ENCODE measurements around the gene KRT38.

The KRT38 gene

GRCh38 chr17:41462705-41463104 is 21.9 kb upstream of the KRT38 start:
- Histone ChIP-seq H3K79me2 (ENCODE audit: insufficient read depth, low read length) (no peaks in the 10 kb centered on the region), H3K9me3 (ENCODE audit: insufficient read depth, low read length, severe bottlenecking) (no peaks in the 10 kb centered on the region), H2AFZ (ENCODE audit: low read depth, low read length) (no peak overlapping the region), H3K4me3 (ENCODE audit: low read depth in 1 of 2, low read length in 2 of 2) (no peak overlapping the region), H3K9ac (ENCODE audit: low read depth, low read length) (no peak overlapping the region), H4K20me1 (ENCODE audit: insufficient read depth, low read length) (no peaks in the 10 kb centered on the region), H3K27ac (ENCODE audit: low read length) (no peak overlapping the region), H3K36me3 (ENCODE audit: insufficient read depth, low read length) (no peaks in the 10 kb centered on the region), H3K4me1 (ENCODE audit: insufficient read depth, low read length) (no peaks in the 10 kb centered on the region), H3K4me2 (ENCODE audit: insufficient read depth, low read length) (no peak overlapping the region), H3K27me3 (ENCODE audit: insufficient read depth, low read length, poor library complexity) (no peaks in the 10 kb centered on the region)
- DNase-seq, result no peak
- no peak for TF ChIP-seq CTCF (IDR thresholded peaks at IDR 0.05; ENCODE audit: borderline replicate concordance, extremely low read depth, low read length, poor library complexity, severe bottlenecking)
- no peak for TF ChIP-seq EZH2 (IDR thresholded peaks at IDR 0.05; ENCODE audit: borderline replicate concordance, low read depth, low read length, severe bottlenecking)
- ATAC-seq (ENCODE audit: insufficient read depth, low read depth), result no peak

GRCh38 chr17:41457676-41458075 is 16.9 kb upstream of the KRT38 start:
- no peak overlapping the region for H3K27ac ChIP-seq (ENCODE audit: low read length)
- DNase-seq, result no peak
- H3K4me1 ChIP-seq (ENCODE audit: insufficient read depth, low read length), result no peaks in the 10 kb centered on the region
- no peak overlapping the region for H3K4me3 ChIP-seq (ENCODE audit: low read depth in 1 of 2, low read length in 2 of 2)
- H4K20me1 ChIP-seq (ENCODE audit: insufficient read depth, low read length), result no peaks in the 10 kb centered on the region
- TF ChIP-seq EZH2 (IDR thresholded peaks at IDR 0.05; ENCODE audit: borderline replicate concordance, low read depth, low read length, severe bottlenecking), result no peak
- TF ChIP-seq CTCF (IDR thresholded peaks at IDR 0.05; ENCODE audit: borderline replicate concordance, extremely low read depth, low read length, poor library complexity, severe bottlenecking), result no peak
- no peak overlapping the region for H2AFZ ChIP-seq (ENCODE audit: low read depth, low read length)
- no peak overlapping the region for H3K4me2 ChIP-seq (ENCODE audit: insufficient read depth, low read length)
- peaks cover 5% of the 10 kb centered on the region for H3K27me3 ChIP-seq (ENCODE audit: insufficient read depth, low read length, poor library complexity)
- no peaks in the 10 kb centered on the region for H3K9me3 ChIP-seq (ENCODE audit: insufficient read depth, low read length, severe bottlenecking)
- no peaks in the 10 kb centered on the region for H3K79me2 ChIP-seq (ENCODE audit: insufficient read depth, low read length)
- H3K9ac ChIP-seq (ENCODE audit: low read depth, low read length), result no peak overlapping the region
- no peak for ATAC-seq (ENCODE audit: insufficient read depth, low read depth)
- no peaks in the 10 kb centered on the region for H3K36me3 ChIP-seq (ENCODE audit: insufficient read depth, low read length)

- H3K9ac ChIP-seq (ENCODE audit: low read depth, low read length), result no peak overlapping the region
- H3K27ac ChIP-seq (ENCODE audit: low read length), result no peak overlapping the region
- ATAC-seq (ENCODE audit: insufficient read depth, low read depth), result no peak
- no peak overlapping the region for H3K4me2 ChIP-seq (ENCODE audit: insufficient read depth, low read length)
- TF ChIP-seq EZH2 (IDR thresholded peaks at IDR 0.05; ENCODE audit: borderline replicate concordance, low read depth, low read length, severe bottlenecking) (no peak), CTCF (IDR thresholded peaks at IDR 0.05; ENCODE audit: borderline replicate concordance, extremely low read depth, low read length, poor library complexity, severe bottlenecking) (no peak)
- H3K4me3 ChIP-seq (ENCODE audit: low read depth in 1 of 2, low read length in 2 of 2), result no peak overlapping the region
- no peaks in the 10 kb centered on the region for H3K36me3 ChIP-seq (ENCODE audit: insufficient read depth, low read length)
- no peaks in the 10 kb centered on the region for H3K4me1 ChIP-seq (ENCODE audit: insufficient read depth, low read length)
- no peaks in the 10 kb centered on the region for H3K79me2 ChIP-seq (ENCODE audit: insufficient read depth, low read length)
- peaks cover 5% of the 10 kb centered on the region for H3K27me3 ChIP-seq (ENCODE audit: insufficient read depth, low read length, poor library complexity)
- DNase-seq, result no peak
- no peaks in the 10 kb centered on the region for H3K9me3 ChIP-seq (ENCODE audit: insufficient read depth, low read length, severe bottlenecking)
- no peak overlapping the region for H2AFZ ChIP-seq (ENCODE audit: low read depth, low read length)
- no peaks in the 10 kb centered on the region for H4K20me1 ChIP-seq (ENCODE audit: insufficient read depth, low read length)
These were observed 15.4 kb upstream of the KRT38 start for GRCh38 chr17:41456204-41456603.

- TF ChIP-seq CTCF (IDR thresholded peaks at IDR 0.05; ENCODE audit: borderline replicate concordance, extremely low read depth, low read length, poor library complexity, severe bottlenecking) (no peak), EZH2 (IDR thresholded peaks at IDR 0.05; ENCODE audit: borderline replicate concordance, low read depth, low read length, severe bottlenecking) (no peak)
- H2AFZ ChIP-seq (ENCODE audit: low read depth, low read length), result no peak overlapping the region
- H3K27me3 ChIP-seq (ENCODE audit: insufficient read depth, low read length, poor library complexity), result peaks cover 5% of the 10 kb centered on the region
- no peaks in the 10 kb centered on the region for H4K20me1 ChIP-seq (ENCODE audit: insufficient read depth, low read length)
- no peaks in the 10 kb centered on the region for H3K36me3 ChIP-seq (ENCODE audit: insufficient read depth, low read length)
- H3K4me3 ChIP-seq (ENCODE audit: low read depth in 1 of 2, low read length in 2 of 2), result no peak overlapping the region
- H3K79me2 ChIP-seq (ENCODE audit: insufficient read depth, low read length), result no peaks in the 10 kb centered on the region
- H3K4me1 ChIP-seq (ENCODE audit: insufficient read depth, low read length), result no peaks in the 10 kb centered on the region
- ATAC-seq (ENCODE audit: insufficient read depth, low read depth), result no peak
- no peak overlapping the region for H3K4me2 ChIP-seq (ENCODE audit: insufficient read depth, low read length)
- DNase-seq, result no peak
- no peaks in the 10 kb centered on the region for H3K9me3 ChIP-seq (ENCODE audit: insufficient read depth, low read length, severe bottlenecking)
- no peak overlapping the region for H3K9ac ChIP-seq (ENCODE audit: low read depth, low read length)
- no peak overlapping the region for H3K27ac ChIP-seq (ENCODE audit: low read length)
These were observed 14.5 kb upstream of the KRT38 start for GRCh38 chr17:41455236-41455635.

Measured in DND-41 (cell line).